IPS-15b (cell line): ENCODE data around the gene TMEM242.

Source experiments
- H3K27me3 ChIP-seq: one replicate; pipeline ENCODE4 v1.6.1; 2013; ENCODE audit warnings: low read length; ENCODE audit not compliant: control insufficient read depth, insufficient read depth
- H3K36me3 ChIP-seq: one replicate; pipeline ENCODE4 v1.6.1; 2013; ENCODE audit warnings: low read length; ENCODE audit not compliant: control insufficient read depth, insufficient read depth
- H3K4me1 ChIP-seq: one replicate; pipeline ENCODE4 v1.6.1; 2013; ENCODE audit warnings: mild to moderate bottlenecking, low read length; ENCODE audit not compliant: control insufficient read depth, insufficient read depth
- H3K4me3 ChIP-seq: one replicate; pipeline ENCODE4 v1.5.1; 2013; ENCODE audit warnings: low read depth, low read length
- H3K9ac ChIP-seq: one replicate; pipeline ENCODE4 v1.6.1; 2013; ENCODE audit warnings: low read depth, mild to moderate bottlenecking, low read length
- H3K9me3 ChIP-seq: one replicate; pipeline ENCODE4 v1.6.1; 2013; ENCODE audit warnings: mild to moderate bottlenecking, low read length; ENCODE audit not compliant: control insufficient read depth, insufficient read depth

Gene TMEM242

GRCh38 chr6:157300436-157300835 is 22.9 kb downstream of the TMEM242 start:
- no peaks in the 10 kb centered on the region for H3K36me3 ChIP-seq
- H3K4me3 ChIP-seq: no peak overlapping the region
- H3K9me3 ChIP-seq: no peaks in the 10 kb centered on the region
- no peaks in the 10 kb centered on the region for H3K4me1 ChIP-seq
- no peak overlapping the region for H3K9ac ChIP-seq
- no peaks in the 10 kb centered on the region for H3K27me3 ChIP-seq

DNA sequence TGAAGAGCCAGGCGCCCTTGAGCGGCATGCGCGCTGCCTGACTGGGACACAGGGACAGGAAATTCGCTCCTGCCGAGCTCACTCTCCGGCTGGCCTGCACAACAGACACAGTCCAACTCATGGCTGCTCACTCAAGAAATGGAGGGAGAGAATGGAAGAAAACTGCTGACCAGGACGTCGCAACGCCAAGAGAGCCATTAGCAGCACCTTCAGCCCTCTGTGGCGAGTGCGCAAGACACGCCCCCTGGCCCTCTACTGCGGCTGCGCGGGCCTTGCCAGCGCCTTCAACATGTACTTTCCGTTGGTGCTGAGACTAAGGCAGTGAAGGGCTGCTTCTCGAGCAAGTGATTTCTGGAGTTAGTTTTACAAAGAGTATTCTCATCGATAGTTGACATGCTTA is 23.3 kb downstream of the TMEM242 start:
- H3K4me1 ChIP-seq: no peaks in the 10 kb centered on the region
- no peaks in the 10 kb centered on the region for H3K27me3 ChIP-seq
- no peaks in the 10 kb centered on the region for H3K9me3 ChIP-seq
- no peak overlapping the region for H3K9ac ChIP-seq
- no peaks in the 10 kb centered on the region for H3K36me3 ChIP-seq
- no peak overlapping the region for H3K4me3 ChIP-seq

DNA sequence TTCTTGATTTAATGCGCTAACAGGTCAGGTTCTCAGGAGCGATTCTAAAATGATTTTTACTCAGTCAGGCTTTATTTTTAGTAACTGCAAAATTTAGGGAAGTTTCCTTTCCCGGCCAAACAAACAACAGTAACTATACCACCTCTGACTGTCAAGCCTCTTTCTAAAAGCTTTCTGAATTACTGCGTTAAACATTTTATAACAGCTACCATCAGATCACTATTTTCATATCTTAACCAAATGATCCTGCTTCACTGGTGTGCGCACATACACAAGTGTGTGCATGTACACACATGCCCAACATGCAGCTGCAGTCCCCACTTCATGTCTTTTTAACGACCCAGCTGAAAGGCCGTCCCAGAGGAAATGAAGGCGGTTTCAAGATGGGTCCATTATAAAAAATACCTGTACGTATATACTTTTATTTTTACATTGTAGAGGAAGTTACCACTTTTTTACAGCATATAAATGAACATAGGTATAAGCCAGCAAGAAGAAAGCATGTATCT is 25.0 kb downstream of the TMEM242 start:
- no peaks in the 10 kb centered on the region for H3K9me3 ChIP-seq
- H3K36me3 ChIP-seq: no peaks in the 10 kb centered on the region
- H3K27me3 ChIP-seq: no peaks in the 10 kb centered on the region
- H3K4me3 ChIP-seq: no peak overlapping the region
- H3K9ac ChIP-seq: no peak overlapping the region
- no peaks in the 10 kb centered on the region for H3K4me1 ChIP-seq

DNA sequence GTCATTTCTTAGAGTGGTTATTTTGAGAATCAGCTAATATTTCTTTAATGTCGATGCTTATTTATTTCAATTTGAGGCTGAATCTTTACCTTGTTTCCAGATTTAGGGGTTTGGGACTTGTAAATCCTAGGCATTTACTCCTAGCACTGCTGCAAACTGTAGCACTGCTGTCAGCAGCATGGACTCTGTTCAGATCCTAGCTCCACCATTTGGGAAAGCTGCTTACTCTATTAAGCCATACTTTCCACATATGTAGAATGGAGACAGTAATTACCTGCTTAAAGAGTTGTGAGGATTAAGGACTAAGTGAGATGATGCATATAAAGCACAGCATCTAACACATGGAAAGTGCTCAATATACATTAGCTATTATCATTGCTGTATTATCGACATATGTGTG is 28.7 kb downstream of the TMEM242 start:
- Histone ChIP-seq H3K4me1 (no peaks in the 10 kb centered on the region), H3K36me3 (no peaks in the 10 kb centered on the region), H3K27me3 (no peaks in the 10 kb centered on the region), H3K4me3 (no peak overlapping the region), H3K9ac (no peak overlapping the region), H3K9me3 (no peaks in the 10 kb centered on the region)

DNA sequence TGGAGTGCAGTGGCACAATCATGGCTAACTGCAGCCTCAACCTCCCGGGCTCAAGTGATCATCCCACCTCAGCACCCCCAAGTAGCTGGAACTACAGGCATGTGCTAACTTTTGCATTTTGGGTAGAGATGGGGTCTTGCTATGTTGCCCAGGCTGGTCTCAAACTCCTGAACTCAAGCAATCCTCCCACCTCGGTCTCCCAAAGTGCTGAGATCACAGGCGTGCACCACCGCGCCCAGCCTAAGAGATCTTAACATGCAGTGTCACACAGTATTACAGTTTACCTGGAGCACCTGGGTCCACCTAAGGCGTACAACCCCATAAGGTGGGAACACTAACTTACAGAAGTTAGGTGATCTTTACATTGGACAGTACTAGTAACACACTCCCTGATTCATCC is 29.5 kb downstream of the TMEM242 start:
- Histone ChIP-seq H3K27me3 (no peaks in the 10 kb centered on the region), H3K36me3 (no peaks in the 10 kb centered on the region), H3K4me1 (no peaks in the 10 kb centered on the region), H3K4me3 (no peak overlapping the region), H3K9me3 (no peaks in the 10 kb centered on the region), H3K9ac (no peak overlapping the region)

- Histone ChIP-seq H3K36me3 (no peaks in the 10 kb centered on the region), H3K4me3 (no peak overlapping the region), H3K9ac (no peak overlapping the region), H3K27me3 (no peaks in the 10 kb centered on the region), H3K4me1 (no peaks in the 10 kb centered on the region), H3K9me3 (no peaks in the 10 kb centered on the region)
These were observed 31.1 kb downstream of the TMEM242 start for GRCh38 chr6:157292202-157292601.

DNA sequence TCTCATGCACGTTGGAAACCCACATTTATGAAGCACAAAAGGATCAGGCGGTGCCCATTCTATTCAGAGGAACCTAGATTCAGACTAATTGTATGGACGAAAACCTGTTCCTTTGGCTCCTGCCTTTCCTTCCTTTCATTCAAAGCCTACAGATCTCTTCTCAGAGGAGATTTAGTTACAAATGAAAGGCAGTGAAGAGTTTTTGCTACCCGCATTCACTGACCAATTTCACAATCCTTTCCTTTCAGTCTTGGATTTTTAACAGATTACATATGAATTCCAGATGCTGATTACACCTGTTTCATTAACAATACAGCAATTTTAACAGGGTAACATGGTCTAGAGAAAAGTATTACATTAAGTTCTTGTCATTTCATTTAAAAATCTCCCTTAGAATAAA is 32.0 kb downstream of the TMEM242 start:
- Histone ChIP-seq H3K36me3 (no peaks in the 10 kb centered on the region), H3K9ac (no peak overlapping the region), H3K27me3 (no peaks in the 10 kb centered on the region), H3K4me1 (no peaks in the 10 kb centered on the region), H3K9me3 (no peaks in the 10 kb centered on the region), H3K4me3 (no peak overlapping the region)

DNA sequence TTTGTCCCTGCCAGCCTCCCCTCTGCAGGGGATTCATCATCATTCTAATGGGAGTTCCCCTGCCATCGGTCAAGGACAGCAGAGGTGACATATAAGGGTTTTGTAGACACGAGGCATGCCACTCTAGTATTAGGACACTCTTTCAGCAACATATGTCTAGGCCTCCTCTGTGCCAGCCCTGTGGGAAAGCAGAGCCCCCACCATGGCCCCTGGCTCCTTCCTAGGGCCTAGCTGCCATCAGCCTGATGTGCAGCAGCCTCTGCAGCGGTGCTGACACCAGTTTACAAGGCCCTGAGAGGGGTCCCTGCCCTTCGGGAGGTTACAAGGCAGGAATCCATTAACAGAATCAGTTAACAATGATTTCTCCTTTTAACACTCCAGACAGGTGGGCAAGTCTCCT is 32.5 kb downstream of the TMEM242 start:
- H3K36me3 ChIP-seq: no peaks in the 10 kb centered on the region

DNA sequence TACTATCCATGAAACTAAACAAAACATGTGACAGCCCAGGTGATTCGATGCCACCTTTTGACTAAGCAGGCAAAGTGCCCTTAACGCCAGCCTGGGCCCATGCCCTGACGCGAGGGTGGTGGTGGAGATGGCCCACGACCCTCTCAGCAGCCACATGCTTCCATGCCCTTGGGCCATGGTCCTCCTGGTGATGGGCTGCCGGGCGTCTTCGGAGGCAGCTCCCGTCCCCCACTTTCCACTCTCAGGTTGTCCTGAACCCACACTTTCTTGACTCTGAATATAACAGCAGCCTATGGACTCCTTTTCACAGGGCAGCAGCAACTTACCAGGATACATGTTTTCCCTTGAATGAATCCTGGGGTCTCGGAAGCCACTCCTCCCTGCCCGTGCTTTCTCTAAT is 33.6 kb downstream of the TMEM242 start:
- no peaks in the 10 kb centered on the region for H3K27me3 ChIP-seq
- peaks cover 2% of the 10 kb centered on the region for H3K4me1 ChIP-seq
- no peaks in the 10 kb centered on the region for H3K9me3 ChIP-seq
- no peak overlapping the region for H3K4me3 ChIP-seq
- H3K36me3 ChIP-seq: no peaks in the 10 kb centered on the region
- no peak overlapping the region for H3K9ac ChIP-seq

More for the DNA sequence above, 32.5 kb downstream of the TMEM242 start:
- no peak overlapping the region for H3K9ac ChIP-seq
- no peaks in the 10 kb centered on the region for H3K4me1 ChIP-seq
- H3K9me3 ChIP-seq: no peaks in the 10 kb centered on the region
- H3K27me3 ChIP-seq: no peaks in the 10 kb centered on the region
- H3K4me3 ChIP-seq: no peak overlapping the region

DNA sequence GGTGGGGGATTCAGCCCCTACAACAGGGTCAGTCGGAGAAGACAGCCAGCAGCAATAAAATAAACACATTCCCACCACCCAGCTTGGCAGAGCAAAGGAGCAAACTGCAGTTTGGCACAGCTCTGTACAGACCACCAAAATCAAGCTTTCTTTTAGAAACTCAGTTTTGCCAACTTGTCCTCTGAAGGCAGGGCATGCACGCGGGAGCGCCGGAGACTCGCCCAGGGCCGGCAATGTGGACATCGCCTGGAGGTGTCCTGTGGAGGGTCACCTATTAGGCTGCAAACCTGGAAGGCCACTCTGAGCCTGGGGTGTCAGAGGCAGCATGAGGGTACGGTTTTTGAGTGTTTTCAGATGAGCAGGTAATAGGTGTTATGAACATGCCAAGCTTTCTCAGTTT is 34.7 kb downstream of the TMEM242 start:
- Histone ChIP-seq H3K9ac (no peak overlapping the region), H3K27me3 (no peaks in the 10 kb centered on the region), H3K36me3 (no peaks in the 10 kb centered on the region), H3K4me1 (peaks cover 2% of the 10 kb centered on the region), H3K9me3 (no peaks in the 10 kb centered on the region), H3K4me3 (no peak overlapping the region)

DNA sequence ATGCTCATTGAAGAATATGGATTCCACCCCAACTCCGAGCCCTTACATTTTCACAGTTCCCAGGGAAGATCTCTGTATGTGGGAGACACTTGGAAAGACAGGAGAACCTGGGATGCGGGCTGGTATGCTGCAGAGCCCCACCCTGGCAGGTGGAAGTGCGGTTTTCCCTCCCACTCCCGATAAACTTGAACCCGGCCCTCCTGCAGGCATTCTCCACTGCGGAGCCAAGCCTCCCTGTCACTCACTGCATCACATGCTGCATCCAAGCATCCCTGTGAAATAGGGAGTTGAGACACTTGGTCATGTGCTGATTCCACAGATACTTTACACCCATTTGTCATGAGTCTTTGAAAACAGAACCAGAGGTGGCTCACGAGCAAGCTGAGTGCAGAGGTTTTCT is 35.4 kb downstream of the TMEM242 start:
- Histone ChIP-seq H3K4me3 (no peak overlapping the region), H3K9ac (no peak overlapping the region), H3K9me3 (no peaks in the 10 kb centered on the region), H3K4me1 (peaks cover 2% of the 10 kb centered on the region), H3K27me3 (no peaks in the 10 kb centered on the region), H3K36me3 (no peaks in the 10 kb centered on the region)

- Histone ChIP-seq H3K4me3 (no peak overlapping the region), H3K9ac (no peak overlapping the region), H3K36me3 (no peaks in the 10 kb centered on the region), H3K27me3 (no peaks in the 10 kb centered on the region), H3K9me3 (no peaks in the 10 kb centered on the region), H3K4me1 (peaks cover 2% of the 10 kb centered on the region)
These were observed 36.0 kb downstream of the TMEM242 start for GRCh38 chr6:157287247-157287850.
